ENCODE measurements around the gene MRGPRX1. TPM values are rescaled to one million over a fixed set of nuclear protein-coding genes. Genes with fewer than 3 reads are reported as not detected.
"Not testable (repeated sequence)": the region's sequence is repeated elsewhere in the genome, so short reads cannot be mapped to it uniquely, and the experiment has no call there.

MRGPRX1 gene
- total RNA-seq, 1 experiment from 2014 or later: not detected

DNA sequence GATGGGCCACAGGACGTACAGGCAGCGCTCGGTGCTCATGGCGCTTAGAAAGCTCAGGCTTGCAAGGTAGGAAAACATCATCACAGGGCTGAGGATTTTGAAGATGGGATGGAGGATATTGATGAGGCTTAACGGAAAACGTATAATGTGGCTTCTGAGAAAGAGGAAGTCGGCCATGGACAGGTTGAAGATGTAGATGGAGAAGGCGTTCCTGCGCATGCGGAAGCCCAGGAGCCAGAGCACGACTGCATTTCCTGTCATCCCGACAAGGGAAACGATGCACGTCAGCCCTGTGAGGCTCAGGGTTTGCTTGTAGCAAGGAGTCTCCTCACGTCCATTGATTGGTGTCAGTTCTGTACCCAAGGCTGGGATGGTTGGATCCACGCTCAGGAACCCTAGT, 17.4 kb upstream of the MRGPRX1 start:
- no peak for DNase-seq
- CTCF ChIA-PET: no interaction called here
- intact Hi-C loops (cut with micrococcal nuclease; ENCODE audit: unreplicated experiment): loop anchor here (2.0 kb wide), 1 partner anchor 26 kb away; no protein-coding TSS in a partner anchor
- peaks cover 15% of the 10 kb centered on the region for H3K4me1 Mint-ChIP-seq (ENCODE audit: low read depth, unreplicated experiment)
- H3K9me3 Mint-ChIP-seq (ENCODE audit: low read depth, unreplicated experiment): no peaks in the 10 kb centered on the region
- no peaks in the 10 kb centered on the region for H3K36me3 Mint-ChIP-seq (ENCODE audit: insufficient read depth, unreplicated experiment)
- BruUV-seq (replicated peaks): no TSS peak
- no peak overlapping the region for H3K4me3 Mint-ChIP-seq (ENCODE audit: low read depth, unreplicated experiment)
- H3K27me3 Mint-ChIP-seq (ENCODE audit: unreplicated experiment): peaks cover 44% of the 10 kb centered on the region
- TF ChIP-seq, protein P1, sequence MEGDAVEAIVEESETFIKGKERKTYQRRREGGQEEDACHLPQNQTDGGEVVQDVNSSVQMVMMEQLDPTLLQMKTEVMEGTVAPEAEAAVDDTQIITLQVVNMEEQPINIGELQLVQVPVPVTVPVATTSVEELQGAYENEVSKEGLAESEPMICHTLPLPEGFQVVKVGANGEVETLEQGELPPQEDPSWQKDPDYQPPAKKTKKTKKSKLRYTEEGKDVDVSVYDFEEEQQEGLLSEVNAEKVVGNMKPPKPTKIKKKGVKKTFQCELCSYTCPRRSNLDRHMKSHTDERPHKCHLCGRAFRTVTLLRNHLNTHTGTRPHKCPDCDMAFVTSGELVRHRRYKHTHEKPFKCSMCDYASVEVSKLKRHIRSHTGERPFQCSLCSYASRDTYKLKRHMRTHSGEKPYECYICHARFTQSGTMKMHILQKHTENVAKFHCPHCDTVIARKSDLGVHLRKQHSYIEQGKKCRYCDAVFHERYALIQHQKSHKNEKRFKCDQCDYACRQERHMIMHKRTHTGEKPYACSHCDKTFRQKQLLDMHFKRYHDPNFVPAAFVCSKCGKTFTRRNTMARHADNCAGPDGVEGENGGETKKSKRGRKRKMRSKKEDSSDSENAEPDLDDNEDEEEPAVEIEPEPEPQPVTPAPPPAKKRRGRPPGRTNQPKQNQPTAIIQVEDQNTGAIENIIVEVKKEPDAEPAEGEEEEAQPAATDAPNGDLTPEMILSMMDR (IDR thresholded peaks at IDR 0.05; ENCODE audit: unreplicated experiment): no peak
- no peak overlapping the region for H3K27ac Mint-ChIP-seq (ENCODE audit: unreplicated experiment)

DNA sequence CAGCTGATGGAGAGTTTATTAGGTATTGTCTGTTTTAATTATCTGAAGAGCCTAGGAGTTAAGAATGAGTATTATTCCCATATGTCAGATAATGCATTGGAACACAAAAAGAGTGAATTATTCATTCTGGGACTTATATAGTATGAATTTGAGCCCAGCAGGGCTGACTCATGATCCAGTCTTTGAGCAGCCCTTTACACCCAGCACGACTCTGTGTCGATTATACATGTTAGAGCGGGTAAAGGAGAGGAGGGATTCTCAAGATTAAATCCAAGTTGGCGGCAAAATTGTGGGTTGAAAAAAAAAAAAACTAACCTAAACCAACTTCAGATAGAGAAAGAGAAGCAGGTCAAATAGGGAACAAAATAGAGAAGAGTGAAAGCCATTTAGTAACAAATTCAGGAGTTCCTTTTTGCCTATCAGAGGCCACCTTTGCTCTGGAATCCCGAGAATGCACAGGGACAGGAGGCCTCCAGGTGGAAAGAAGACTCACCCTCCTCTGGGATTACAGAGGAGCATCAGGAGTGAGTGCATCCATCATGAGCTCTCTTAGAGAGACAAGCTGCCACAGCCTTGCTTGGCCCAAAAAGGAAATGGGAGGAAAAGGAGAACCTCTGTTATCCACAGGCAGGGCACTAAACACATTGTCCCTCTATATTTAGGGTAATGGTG, 3.1 kb downstream of the MRGPRX1 start:
- H3K27me3 Mint-ChIP-seq (ENCODE audit: unreplicated experiment): peaks cover 29% of the 10 kb centered on the region
- CTCF ChIA-PET: no interaction called here
- intact Hi-C loops (cut with micrococcal nuclease; ENCODE audit: unreplicated experiment): no loop called here
- no peak overlapping the region for H3K4me3 Mint-ChIP-seq (ENCODE audit: low read depth, unreplicated experiment)
- no peak for DNase-seq
- H3K9me3 Mint-ChIP-seq (ENCODE audit: low read depth, unreplicated experiment): no peaks in the 10 kb centered on the region
- H3K4me1 Mint-ChIP-seq (ENCODE audit: low read depth, unreplicated experiment): no peaks in the 10 kb centered on the region
- TF ChIP-seq, protein P1 (IDR thresholded peaks at IDR 0.05; ENCODE audit: unreplicated experiment): no peak
- H3K36me3 Mint-ChIP-seq (ENCODE audit: insufficient read depth, unreplicated experiment): no peaks in the 10 kb centered on the region
- H3K27ac Mint-ChIP-seq (ENCODE audit: unreplicated experiment): no peak overlapping the region
- no TSS peak for BruUV-seq (replicated peaks)

DNA sequence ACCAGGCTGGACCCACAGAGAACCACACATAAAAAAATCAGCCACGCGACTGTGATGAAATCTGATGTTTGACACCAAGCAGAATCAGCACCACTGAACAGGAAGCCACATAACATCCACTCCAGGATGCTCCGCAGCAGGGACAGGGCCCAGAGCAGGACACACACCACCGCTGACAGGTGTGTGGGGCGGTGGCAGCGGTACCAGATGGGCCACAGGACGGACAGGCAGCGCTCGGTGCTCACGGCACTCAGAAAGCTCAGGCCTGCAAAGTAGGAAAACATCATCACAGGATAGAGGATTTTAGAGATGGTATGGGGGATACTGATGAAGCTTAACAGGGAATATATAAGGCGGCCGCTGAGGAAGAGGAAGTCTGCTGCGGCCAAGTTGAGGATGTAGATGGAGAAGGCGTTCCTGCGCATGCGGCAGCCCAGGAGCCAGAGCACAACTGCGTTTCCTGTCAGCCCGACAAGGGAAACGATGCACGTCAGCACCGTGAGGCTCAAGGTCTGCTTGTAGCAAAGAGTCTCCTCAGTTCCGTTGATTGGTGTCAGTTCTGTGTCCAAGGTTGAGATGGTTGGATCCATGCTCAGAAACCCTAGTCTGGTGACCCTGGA, 4.9 kb downstream of the MRGPRX1 start:
- Mint-ChIP-seq H3K27ac (ENCODE audit: unreplicated experiment) (no peak overlapping the region), H3K4me3 (ENCODE audit: low read depth, unreplicated experiment) (no peak overlapping the region)
- BruUV-seq (replicated peaks): no TSS peak

DNA sequence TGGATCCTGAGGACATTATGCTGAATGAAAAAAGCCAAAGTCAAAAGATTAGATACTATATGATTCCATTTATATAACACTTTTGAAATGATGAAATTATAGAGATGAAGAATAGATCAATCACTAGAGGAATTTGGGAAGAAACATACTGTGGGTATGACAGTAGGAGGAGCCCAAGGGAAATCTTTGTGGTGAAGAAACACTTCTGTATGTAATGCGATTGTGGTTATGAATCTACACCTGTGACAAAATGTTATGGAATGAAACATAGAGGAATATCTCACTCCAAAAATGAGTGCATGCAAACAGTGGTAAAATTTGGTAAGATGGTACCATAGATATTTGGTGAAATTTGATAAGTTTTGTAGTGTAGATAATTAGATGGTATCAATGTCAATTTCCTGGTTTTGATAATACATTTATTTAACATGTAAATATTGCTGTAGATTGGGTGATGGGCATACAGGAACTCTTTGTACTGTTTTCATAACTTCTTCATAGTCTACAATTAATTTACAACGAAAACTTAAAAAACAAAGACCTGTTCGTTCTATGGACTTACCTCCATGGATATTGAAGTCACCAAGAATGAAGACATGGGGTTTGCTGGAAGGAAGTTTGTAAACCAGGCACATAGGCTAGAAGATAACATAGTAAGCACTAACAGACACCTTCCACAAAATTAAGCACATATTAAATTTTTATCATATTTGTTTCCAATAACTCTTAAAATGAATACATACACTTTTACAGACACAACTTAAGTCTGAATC, 11.5 kb downstream of the MRGPRX1 start:
- no peaks in the 10 kb centered on the region for H3K4me1 Mint-ChIP-seq (ENCODE audit: low read depth, unreplicated experiment)
- CTCF ChIA-PET: no interaction called here
- H3K27ac Mint-ChIP-seq (ENCODE audit: unreplicated experiment): no peak overlapping the region
- no peak overlapping the region for H3K4me3 Mint-ChIP-seq (ENCODE audit: low read depth, unreplicated experiment)
- intact Hi-C loops (cut with micrococcal nuclease; ENCODE audit: unreplicated experiment): no loop called here
- peaks cover 10% of the 10 kb centered on the region for H3K27me3 Mint-ChIP-seq (ENCODE audit: unreplicated experiment)
- no peaks in the 10 kb centered on the region for H3K36me3 Mint-ChIP-seq (ENCODE audit: insufficient read depth, unreplicated experiment)
- no TSS peak for BruUV-seq (replicated peaks)
- TF ChIP-seq, protein P1 (IDR thresholded peaks at IDR 0.05; ENCODE audit: unreplicated experiment): no peak
- DNase-seq: no peak
- H3K9me3 Mint-ChIP-seq (ENCODE audit: low read depth, unreplicated experiment): no peaks in the 10 kb centered on the region

More for the DNA sequence above, 4.9 kb downstream of the MRGPRX1 start:
- H3K36me3 Mint-ChIP-seq (ENCODE audit: insufficient read depth, unreplicated experiment): no peaks in the 10 kb centered on the region
- intact Hi-C loops (cut with micrococcal nuclease; ENCODE audit: unreplicated experiment): no loop called here
- TF ChIP-seq, protein P1 (IDR thresholded peaks at IDR 0.05; ENCODE audit: unreplicated experiment): no peak
- no peaks in the 10 kb centered on the region for H3K9me3 Mint-ChIP-seq (ENCODE audit: low read depth, unreplicated experiment)
- no peaks in the 10 kb centered on the region for H3K4me1 Mint-ChIP-seq (ENCODE audit: low read depth, unreplicated experiment)
- peaks cover 32% of the 10 kb centered on the region for H3K27me3 Mint-ChIP-seq (ENCODE audit: unreplicated experiment)
- DNase-seq: no peak
- CTCF ChIA-PET: no interaction called here

DNA sequence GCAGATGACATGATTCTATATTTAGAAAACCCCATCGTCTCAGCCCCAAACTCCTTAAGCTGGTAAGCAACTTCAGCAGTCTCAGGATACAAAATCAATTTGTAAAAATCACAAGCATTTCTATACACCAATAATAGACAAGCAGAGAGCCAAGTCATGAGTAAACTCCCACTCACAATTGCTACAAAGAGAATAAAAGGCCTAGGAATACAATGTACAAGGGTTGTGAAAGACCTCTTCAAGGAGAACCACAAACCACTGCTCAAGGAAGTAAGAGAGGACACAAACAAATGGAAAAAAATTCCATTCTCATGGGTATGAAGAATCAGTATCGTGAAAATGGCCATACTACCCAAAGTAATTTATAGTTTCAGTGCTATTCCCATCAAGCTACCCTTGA, 13.8 kb downstream of the MRGPRX1 start:
- H3K4me1 Mint-ChIP-seq (ENCODE audit: low read depth, unreplicated experiment); H3K27ac Mint-ChIP-seq (ENCODE audit: unreplicated experiment); BruUV-seq (replicated peaks); H3K36me3 Mint-ChIP-seq (ENCODE audit: insufficient read depth, unreplicated experiment); H3K9me3 Mint-ChIP-seq (ENCODE audit: low read depth, unreplicated experiment); intact Hi-C loops (cut with micrococcal nuclease; ENCODE audit: unreplicated experiment); DNase-seq; H3K4me3 Mint-ChIP-seq (ENCODE audit: low read depth, unreplicated experiment); CTCF ChIA-PET: not testable (repeated sequence)
- H3K27me3 Mint-ChIP-seq (ENCODE audit: unreplicated experiment): peaks cover 12% of the 10 kb centered on the region

All from Calu3 (cell line).